ENCODE measurements around the gene ATG16L2. TPM values are rescaled to one million over a fixed set of nuclear protein-coding genes. Genes with fewer than 3 reads are reported as not detected.

Gene ATG16L2
- total and polyA plus RNA-seq, 4 donors: 4.7 to 17.8 (median 7.4) TPM

DNA sequence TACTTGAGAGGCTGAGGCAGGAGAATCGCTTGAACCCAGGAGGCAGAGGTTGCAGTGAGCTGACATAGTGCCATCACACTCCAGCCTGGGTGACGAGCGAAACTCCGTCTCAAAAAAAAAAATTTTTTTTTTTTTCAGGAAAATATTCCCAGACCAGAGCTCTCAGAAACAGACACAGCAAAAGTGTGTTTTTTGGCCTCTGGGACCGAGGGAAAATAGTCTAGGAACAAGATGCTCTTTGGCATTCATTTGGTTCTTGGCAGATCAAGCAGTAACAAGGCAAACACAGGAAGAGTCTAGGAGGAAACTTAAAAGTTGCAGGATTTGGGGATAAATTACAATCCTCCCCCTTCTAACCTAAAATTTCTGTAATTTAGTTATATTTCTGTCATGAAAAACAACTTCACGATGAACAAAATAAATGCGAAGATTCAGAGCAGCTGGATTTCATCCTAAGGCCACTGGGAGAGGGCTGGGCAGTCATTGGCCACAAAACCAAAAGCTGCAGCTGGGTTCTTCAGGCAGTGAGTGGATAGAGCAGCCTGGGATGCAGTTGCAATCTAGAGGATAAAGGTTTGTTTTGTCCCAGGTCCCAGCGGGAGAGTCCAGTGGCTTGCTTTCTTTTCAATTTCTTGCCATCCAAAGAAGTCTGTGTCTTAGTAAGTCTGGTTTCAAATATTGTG, 19.7 kb downstream of the ATG16L2 start:
- Histone ChIP-seq H3K9me3 (ENCODE audit: control insufficient read depth in 4 of 4, low read length in 3 of 4) (no peaks in the 10 kb centered on the region), H3K27ac (ENCODE audit: low read depth in 1 of 2, low read length in 2 of 2) (peak overlapping the region in 1 of 2 donors; percentile 69), H3K27me3 (ENCODE audit: control insufficient read depth in 4 of 4, insufficient read depth in 4 of 4, low read length in 3 of 4) (no peaks in the 10 kb centered on the region), H3K4me3 (ENCODE audit: low read depth in 1 of 3, low read length in 3 of 3) (no peak overlapping the region), H3K36me3 (ENCODE audit: control insufficient read depth in 4 of 4, insufficient read depth in 3 of 4, low read depth in 1 of 4, low read length in 3 of 4) (peaks cover 4 to 14% (median 9%) of the 10 kb centered on the region in 4 donors), H3K4me1 (ENCODE audit: control insufficient read depth in 4 of 4, insufficient read depth in 4 of 4, low read length in 3 of 4) (peaks cover 0 to 12% (median 7%) of the 10 kb centered on the region in 4 donors), H3K9ac (ENCODE audit: low read depth in 1 of 2, low read length in 2 of 2) (no peak overlapping the region)
- WGBS: 72% methylated on average over 8 of the region's 8 CpGs
- TF ChIP-seq, protein P1, sequence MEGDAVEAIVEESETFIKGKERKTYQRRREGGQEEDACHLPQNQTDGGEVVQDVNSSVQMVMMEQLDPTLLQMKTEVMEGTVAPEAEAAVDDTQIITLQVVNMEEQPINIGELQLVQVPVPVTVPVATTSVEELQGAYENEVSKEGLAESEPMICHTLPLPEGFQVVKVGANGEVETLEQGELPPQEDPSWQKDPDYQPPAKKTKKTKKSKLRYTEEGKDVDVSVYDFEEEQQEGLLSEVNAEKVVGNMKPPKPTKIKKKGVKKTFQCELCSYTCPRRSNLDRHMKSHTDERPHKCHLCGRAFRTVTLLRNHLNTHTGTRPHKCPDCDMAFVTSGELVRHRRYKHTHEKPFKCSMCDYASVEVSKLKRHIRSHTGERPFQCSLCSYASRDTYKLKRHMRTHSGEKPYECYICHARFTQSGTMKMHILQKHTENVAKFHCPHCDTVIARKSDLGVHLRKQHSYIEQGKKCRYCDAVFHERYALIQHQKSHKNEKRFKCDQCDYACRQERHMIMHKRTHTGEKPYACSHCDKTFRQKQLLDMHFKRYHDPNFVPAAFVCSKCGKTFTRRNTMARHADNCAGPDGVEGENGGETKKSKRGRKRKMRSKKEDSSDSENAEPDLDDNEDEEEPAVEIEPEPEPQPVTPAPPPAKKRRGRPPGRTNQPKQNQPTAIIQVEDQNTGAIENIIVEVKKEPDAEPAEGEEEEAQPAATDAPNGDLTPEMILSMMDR (IDR thresholded peaks at IDR 0.05; ENCODE audit: low read depth, low read length, missing input control): no peak
- TF ChIP-seq, protein P2, sequence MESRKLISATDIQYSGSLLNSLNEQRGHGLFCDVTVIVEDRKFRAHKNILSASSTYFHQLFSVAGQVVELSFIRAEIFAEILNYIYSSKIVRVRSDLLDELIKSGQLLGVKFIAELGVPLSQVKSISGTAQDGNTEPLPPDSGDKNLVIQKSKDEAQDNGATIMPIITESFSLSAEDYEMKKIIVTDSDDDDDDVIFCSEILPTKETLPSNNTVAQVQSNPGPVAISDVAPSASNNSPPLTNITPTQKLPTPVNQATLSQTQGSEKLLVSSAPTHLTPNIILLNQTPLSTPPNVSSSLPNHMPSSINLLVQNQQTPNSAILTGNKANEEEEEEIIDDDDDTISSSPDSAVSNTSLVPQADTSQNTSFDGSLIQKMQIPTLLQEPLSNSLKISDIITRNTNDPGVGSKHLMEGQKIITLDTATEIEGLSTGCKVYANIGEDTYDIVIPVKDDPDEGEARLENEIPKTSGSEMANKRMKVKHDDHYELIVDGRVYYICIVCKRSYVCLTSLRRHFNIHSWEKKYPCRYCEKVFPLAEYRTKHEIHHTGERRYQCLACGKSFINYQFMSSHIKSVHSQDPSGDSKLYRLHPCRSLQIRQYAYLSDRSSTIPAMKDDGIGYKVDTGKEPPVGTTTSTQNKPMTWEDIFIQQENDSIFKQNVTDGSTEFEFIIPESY (IDR thresholded peaks at IDR 0.05): no peak
- no peak for TF ChIP-seq EGR1 (IDR thresholded peaks at IDR 0.05; ENCODE audit: low read depth in 2 of 2)
- TF ChIP-seq, protein P3, sequence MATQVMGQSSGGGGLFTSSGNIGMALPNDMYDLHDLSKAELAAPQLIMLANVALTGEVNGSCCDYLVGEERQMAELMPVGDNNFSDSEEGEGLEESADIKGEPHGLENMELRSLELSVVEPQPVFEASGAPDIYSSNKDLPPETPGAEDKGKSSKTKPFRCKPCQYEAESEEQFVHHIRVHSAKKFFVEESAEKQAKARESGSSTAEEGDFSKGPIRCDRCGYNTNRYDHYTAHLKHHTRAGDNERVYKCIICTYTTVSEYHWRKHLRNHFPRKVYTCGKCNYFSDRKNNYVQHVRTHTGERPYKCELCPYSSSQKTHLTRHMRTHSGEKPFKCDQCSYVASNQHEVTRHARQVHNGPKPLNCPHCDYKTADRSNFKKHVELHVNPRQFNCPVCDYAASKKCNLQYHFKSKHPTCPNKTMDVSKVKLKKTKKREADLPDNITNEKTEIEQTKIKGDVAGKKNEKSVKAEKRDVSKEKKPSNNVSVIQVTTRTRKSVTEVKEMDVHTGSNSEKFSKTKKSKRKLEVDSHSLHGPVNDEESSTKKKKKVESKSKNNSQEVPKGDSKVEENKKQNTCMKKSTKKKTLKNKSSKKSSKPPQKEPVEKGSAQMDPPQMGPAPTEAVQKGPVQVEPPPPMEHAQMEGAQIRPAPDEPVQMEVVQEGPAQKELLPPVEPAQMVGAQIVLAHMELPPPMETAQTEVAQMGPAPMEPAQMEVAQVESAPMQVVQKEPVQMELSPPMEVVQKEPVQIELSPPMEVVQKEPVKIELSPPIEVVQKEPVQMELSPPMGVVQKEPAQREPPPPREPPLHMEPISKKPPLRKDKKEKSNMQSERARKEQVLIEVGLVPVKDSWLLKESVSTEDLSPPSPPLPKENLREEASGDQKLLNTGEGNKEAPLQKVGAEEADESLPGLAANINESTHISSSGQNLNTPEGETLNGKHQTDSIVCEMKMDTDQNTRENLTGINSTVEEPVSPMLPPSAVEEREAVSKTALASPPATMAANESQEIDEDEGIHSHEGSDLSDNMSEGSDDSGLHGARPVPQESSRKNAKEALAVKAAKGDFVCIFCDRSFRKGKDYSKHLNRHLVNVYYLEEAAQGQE (IDR thresholded peaks at IDR 0.05): no peak
- no peak for TF ChIP-seq JUND (IDR thresholded peaks at IDR 0.05)
- no peak for TF ChIP-seq SP1 (IDR thresholded peaks at IDR 0.05)
- TF ChIP-seq RXRA (IDR thresholded peaks at IDR 0.05): no peak
- TF ChIP-seq HNF4G (IDR thresholded peaks at IDR 0.05): no peak
- no peak for TF ChIP-seq NR2F2 (IDR thresholded peaks at IDR 0.05)
- TF ChIP-seq FOXA2 (IDR thresholded peaks at IDR 0.05): no peak
- TF ChIP-seq, protein P4, sequence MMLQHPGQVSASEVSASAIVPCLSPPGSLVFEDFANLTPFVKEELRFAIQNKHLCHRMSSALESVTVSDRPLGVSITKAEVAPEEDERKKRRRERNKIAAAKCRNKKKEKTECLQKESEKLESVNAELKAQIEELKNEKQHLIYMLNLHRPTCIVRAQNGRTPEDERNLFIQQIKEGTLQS (IDR thresholded peaks at IDR 0.05): no peak
- no peak for TF ChIP-seq YY1 (IDR thresholded peaks at IDR 0.05)
- TF ChIP-seq HNF4A (conservative IDR thresholded peaks at IDR 0.05): no peak
- no peak for TF ChIP-seq GABPA (IDR thresholded peaks at IDR 0.05 in 1 of 2, conservative IDR thresholded peaks at IDR 0.05 in 1 of 2)
- no peak for TF ChIP-seq FOXA1 (IDR thresholded peaks at IDR 0.05)
- TF ChIP-seq, protein P5, sequence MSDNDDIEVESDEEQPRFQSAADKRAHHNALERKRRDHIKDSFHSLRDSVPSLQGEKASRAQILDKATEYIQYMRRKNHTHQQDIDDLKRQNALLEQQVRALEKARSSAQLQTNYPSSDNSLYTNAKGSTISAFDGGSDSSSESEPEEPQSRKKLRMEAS (IDR thresholded peaks at IDR 0.05): no peak
- TF ChIP-seq RAD21 (IDR thresholded peaks at IDR 0.05): no peak
- no peak for TF ChIP-seq TAF1 (conservative IDR thresholded peaks at IDR 0.05)
- DNase-seq (ENCODE audit: low spot score): no peak

Data from liver (tissue), 9 donors.